AG09309 (cell line): ENCODE results near the gene FGFR4.
A peak's percentile ranks its signal among the peaks of the same experiment; 100 is the strongest.

Experiments
- DNase-seq: peaks from one replicate; pipeline ENCODE4 v3.0.0-alpha.2; 2010; ENCODE audit warnings: low read depth
- H3K4me3 ChIP-seq: 2 replicates; pipeline ENCODE4 v1.5.1; 2011; ENCODE audit warnings: mild to moderate bottlenecking, low read depth, low read length, moderate library complexity; ENCODE audit not compliant: control insufficient read depth
- CTCF ChIP-seq: IDR thresholded peaks from 2 replicates; pipeline ENCODE4 v1.5.1; 2011; ENCODE audit warnings: mild to moderate bottlenecking, low read depth, low read length, inconsistent platforms; ENCODE audit not compliant: insufficient read depth, control insufficient read depth; ENCODE audit errors: missing control alignments

Gene FGFR4

GRCh38 chr5:177134697-177135225, 48.0 kb downstream of the FGFR4 start:
- TF ChIP-seq CTCF: no peak
- DNase-seq: no peak
- H3K4me3 ChIP-seq: peak overlapping the region; percentile 53

GRCh38 chr5:177140312-177140711, 53.6 kb downstream of the FGFR4 start:
- TF ChIP-seq CTCF: no peak
- H3K4me3 ChIP-seq: no peak overlapping the region
- no peak for DNase-seq

- no peak for TF ChIP-seq CTCF
- H3K4me3 ChIP-seq: no peak overlapping the region
- no peak for DNase-seq
Measured at GRCh38 chr5:177141496-177141895, 54.8 kb downstream of the FGFR4 start.

GRCh38 chr5:177142098-177142611, 55.4 kb downstream of the FGFR4 start:
- H3K4me3 ChIP-seq: no peak overlapping the region
- TF ChIP-seq CTCF: no peak
- no peak for DNase-seq

GRCh38 chr5:177142778-177143177, 56.1 kb downstream of the FGFR4 start:
- H3K4me3 ChIP-seq: no peak overlapping the region
- no peak for DNase-seq
- no peak for TF ChIP-seq CTCF

- H3K4me3 ChIP-seq: no peak overlapping the region
- DNase-seq: no peak
- TF ChIP-seq CTCF: no peak
Measured at GRCh38 chr5:177146891-177147638, 60.4 kb downstream of the FGFR4 start.
